ENCODE data around the gene CLCN3. TPM values are rescaled to one million over a fixed set of nuclear protein-coding genes. Genes with fewer than 3 reads are reported as not detected.

CLCN3 gene
- total and polyA plus RNA-seq, 10 of the 15 experiments (the other 5 are each of a cell fraction or from before 2014, with no cell fraction given): 4.0 to 22.8 (median 11.8) TPM

DNA sequence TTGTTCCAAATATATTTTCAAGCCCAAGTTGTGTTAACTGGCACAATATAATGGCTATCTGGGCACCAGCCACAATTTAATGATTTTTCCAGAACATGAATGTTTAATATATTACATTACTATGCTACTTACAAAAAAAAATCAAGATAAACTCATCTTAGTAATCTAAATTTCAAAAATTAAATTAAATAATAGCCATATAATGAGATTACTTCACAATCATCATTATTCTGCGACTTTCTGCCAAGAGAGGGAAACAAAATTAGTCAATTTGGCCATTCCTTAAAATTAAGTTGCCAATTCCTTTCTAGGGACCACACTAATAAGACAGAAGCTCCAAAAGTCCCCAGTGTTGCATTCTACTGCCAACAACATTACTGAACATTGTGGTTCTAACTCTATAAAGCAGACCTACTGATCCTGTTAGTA, 15.5 kb upstream of the CLCN3 start:
- Histone ChIP-seq H3K9ac (ENCODE audit: control insufficient read depth, insufficient read depth, low read length) (no peak overlapping the region), H4K20me1 (ENCODE audit: control insufficient read depth, insufficient read depth) (no peaks in the 10 kb centered on the region), H3K4me2 (ENCODE audit: control insufficient read depth, insufficient read depth) (no peak overlapping the region), H3K36me3 (ENCODE audit: control insufficient read depth in 2 of 2, insufficient read depth in 2 of 2, low read length in 1 of 2) (peaks cover 0 to 11% of the 10 kb centered on the region in 2 experiments; a peak in 1 of 4 replicates), H3K79me2 (ENCODE audit: control insufficient read depth, insufficient read depth, low read length) (peaks cover 3% of the 10 kb centered on the region), H3K9me3 (replicated peaks; ENCODE audit: control insufficient read depth, insufficient read depth, low read length) (no peaks in the 10 kb centered on the region), H3K27me3 (replicated peaks in 1 of 2; ENCODE audit: control insufficient read depth in 2 of 2, insufficient read depth in 2 of 2, low read length in 1 of 2) (no peaks in the 10 kb centered on the region), H3K4me3 (no peak overlapping the region), H3K27ac (ENCODE audit: control insufficient read depth, insufficient read depth) (no peak overlapping the region), H2AFZ (ENCODE audit: control insufficient read depth, low read depth, low read length) (no peak overlapping the region), H3K4me1 (ENCODE audit: control insufficient read depth, insufficient read depth, low read length) (0 out of 2 replicates have a peak, but pooled peaks cover 8% of the 10 kb centered on the region)
- intact Hi-C loops (cut with micrococcal nuclease; ENCODE audit: unreplicated experiment): no loop called here
- ATAC-seq: peak; percentile 48
- no TSS peak for BruUV-seq (replicated peaks)
- FAIRE-seq: no peak
- ChIA-PET RAD21 (ENCODE audit: unreplicated experiment) (interaction anchor here (2.0 kb wide), 1 partner anchor 681 kb away, joined by 4 read pairs; no protein-coding TSS in a partner anchor), SMC1A (ENCODE audit: uncharacterized antibody, unreplicated experiment) (interaction anchor here (1.0 to 2.4 kb wide), 3 partner anchors 16 to 707 kb away, joined by 3 to 6 read pairs (median 3); no protein-coding TSS in a partner anchor), POLR2A (no interaction called here), CTCF (interaction anchor here (0.8 to 2.1 kb wide), 5 partner anchors 8 to 119 kb away, joined by 3 to 6 read pairs (median 4); partner anchors contain the start of gene CLCN3)
- DNase-seq (ENCODE audit: low read depth, low spot score): no peak
- in situ Hi-C loops (cut with MboI): no loop called here
- WGBS (ENCODE audit: insufficient coverage, insufficient replicate concordance, low lambda C conversion rate, missing lambda C conversion rate): 100% methylated on average over 1 of the region's 1 CpG
- TF ChIP-seq ETV6 (conservative IDR thresholded peaks at IDR 0.05 in 1 of 2, IDR thresholded peaks at IDR 0.05 in 1 of 2; ENCODE audit: borderline replicate concordance in 1 of 2, low read depth in 1 of 2): no peak
- no peak for TF ChIP-seq RFX5 (IDR thresholded peaks at IDR 0.05; ENCODE audit: low read depth, low read length)
- no peak for TF ChIP-seq SMC3 (IDR thresholded peaks at IDR 0.05; ENCODE audit: borderline replicate concordance, low read length)
- TF ChIP-seq HDAC2 (IDR thresholded peaks at IDR 0.05): no peak
- TF ChIP-seq JUND (IDR thresholded peaks at IDR 0.05; ENCODE audit: low read depth, low read length): no peak
- TF ChIP-seq CBFB (IDR thresholded peaks at IDR 0.05; ENCODE audit: low read depth): no peak
- TF ChIP-seq, protein P1, sequence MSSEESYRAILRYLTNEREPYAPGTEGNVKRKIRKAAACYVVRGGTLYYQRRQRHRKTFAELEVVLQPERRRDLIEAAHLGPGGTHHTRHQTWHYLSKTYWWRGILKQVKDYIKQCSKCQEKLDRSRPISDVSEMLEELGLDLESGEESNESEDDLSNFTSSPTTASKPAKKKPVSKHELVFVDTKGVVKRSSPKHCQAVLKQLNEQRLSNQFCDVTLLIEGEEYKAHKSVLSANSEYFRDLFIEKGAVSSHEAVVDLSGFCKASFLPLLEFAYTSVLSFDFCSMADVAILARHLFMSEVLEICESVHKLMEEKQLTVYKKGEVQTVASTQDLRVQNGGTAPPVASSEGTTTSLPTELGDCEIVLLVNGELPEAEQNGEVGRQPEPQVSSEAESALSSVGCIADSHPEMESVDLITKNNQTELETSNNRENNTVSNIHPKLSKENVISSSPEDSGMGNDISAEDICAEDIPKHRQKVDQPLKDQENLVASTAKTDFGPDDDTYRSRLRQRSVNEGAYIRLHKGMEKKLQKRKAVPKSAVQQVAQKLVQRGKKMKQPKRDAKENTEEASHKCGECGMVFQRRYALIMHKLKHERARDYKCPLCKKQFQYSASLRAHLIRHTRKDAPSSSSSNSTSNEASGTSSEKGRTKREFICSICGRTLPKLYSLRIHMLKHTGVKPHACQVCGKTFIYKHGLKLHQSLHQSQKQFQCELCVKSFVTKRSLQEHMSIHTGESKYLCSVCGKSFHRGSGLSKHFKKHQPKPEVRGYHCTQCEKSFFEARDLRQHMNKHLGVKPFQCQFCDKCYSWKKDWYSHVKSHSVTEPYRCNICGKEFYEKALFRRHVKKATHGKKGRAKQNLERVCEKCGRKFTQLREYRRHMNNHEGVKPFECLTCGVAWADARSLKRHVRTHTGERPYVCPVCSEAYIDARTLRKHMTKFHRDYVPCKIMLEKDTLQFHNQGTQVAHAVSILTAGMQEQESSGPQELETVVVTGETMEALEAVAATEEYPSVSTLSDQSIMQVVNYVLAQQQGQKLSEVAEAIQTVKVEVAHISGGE (CRISPR knock-in tag; IDR thresholded peaks at IDR 0.05): no peak
- no peak for TF ChIP-seq SUPT20H (IDR thresholded peaks at IDR 0.05; ENCODE audit: borderline replicate concordance, control insufficient read depth, low read depth, low read length)
- no peak for TF ChIP-seq NFIC (IDR thresholded peaks at IDR 0.05; ENCODE audit: low read depth, low read length)
- no peak for TF ChIP-seq MEF2A (IDR thresholded peaks at IDR 0.05; ENCODE audit: insufficient read depth, low read depth, low read length)
- TF ChIP-seq MYB (IDR thresholded peaks at IDR 0.05; ENCODE audit: borderline replicate concordance, low read depth, low read length): no peak
- no peak for TF ChIP-seq EED (IDR thresholded peaks at IDR 0.05; ENCODE audit: low read depth)
- TF ChIP-seq YBX1 (IDR thresholded peaks at IDR 0.05): no peak
- no peak for TF ChIP-seq NR2C2 (IDR thresholded peaks at IDR 0.05; ENCODE audit: borderline replicate concordance, control insufficient read depth, insufficient read length, low read depth)
- TF ChIP-seq MYC (IDR thresholded peaks at IDR 0.05; ENCODE audit: insufficient read depth, insufficient read length, insufficient replicate concordance, low read length, severe bottlenecking): no peak
- TF ChIP-seq STAT1 (conservative IDR thresholded peaks at IDR 0.05): no peak
- no peak for TF ChIP-seq MTA3 (IDR thresholded peaks at IDR 0.05; ENCODE audit: borderline replicate concordance, low read length)
